Activated CD8-positive, alpha-beta memory T cell treated with anti-CD3 and anti-CD28 coated beads, Interleukin-2, amount 50 U/mL, for 1 hour (primary cell): ENCODE results near the gene SPCS2.
A peak's percentile ranks its signal among the peaks of the same experiment; 100 is the strongest.

Source experiments
- DNase-seq: peaks from one replicate; pipeline ENCODE4 v3.0.0-alpha.2; 2020; ENCODE audit errors: extremely low read depth

Gene SPCS2

DNA sequence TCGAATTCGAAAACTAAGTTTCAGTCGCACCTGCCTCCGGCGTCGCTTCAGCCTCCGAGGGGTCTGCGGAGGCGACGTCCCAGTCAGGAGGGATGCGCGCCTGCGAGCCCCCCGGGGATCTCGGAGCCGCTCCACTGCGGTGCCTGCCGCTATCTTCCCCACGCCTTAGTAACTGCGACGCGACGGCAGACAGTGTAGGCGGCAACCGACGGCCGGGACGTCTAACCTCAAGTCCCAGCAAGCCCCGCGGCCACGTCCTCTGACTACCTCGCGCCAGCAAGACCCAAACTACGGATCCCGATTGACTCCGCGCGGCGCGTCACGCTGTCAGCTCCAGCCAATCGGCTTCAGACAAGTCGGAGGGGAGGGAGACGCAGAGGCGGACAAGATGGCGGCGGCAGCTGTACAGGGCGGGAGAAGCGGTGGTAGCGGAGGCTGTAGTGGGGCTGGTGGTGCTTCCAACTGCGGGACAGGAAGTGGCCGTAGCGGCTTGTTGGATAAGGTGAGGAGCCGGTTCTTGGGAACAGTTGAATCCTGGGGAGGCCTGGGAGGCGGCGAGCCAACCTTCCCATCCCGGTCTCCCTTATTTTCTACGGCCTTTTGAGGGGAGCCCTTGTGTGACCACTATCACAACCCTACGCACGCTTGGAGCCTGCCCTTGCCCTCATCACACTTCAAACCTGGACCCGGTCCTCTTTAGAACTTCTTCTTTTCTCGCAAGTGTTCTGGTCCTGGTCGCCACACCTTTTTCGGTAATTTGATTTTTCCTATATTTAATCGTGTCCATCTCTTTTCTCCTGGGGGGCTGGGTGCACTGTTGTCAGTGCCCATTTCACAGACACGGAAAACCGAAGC lies at the start of gene SPCS2, which contains the start of gene XRRA1:
Gene SPCS2 (plus strand): TSS at position 369 of the 855 bp plus-strand sequence. CDS start 20 bp downstream, at position 389.
Gene XRRA1 (minus strand): TSS at position 194 of the 855 bp plus-strand sequence. CDS start 8,213 bp downstream, outside the sequence.
- peak; percentile 94 for DNase-seq

DNA sequence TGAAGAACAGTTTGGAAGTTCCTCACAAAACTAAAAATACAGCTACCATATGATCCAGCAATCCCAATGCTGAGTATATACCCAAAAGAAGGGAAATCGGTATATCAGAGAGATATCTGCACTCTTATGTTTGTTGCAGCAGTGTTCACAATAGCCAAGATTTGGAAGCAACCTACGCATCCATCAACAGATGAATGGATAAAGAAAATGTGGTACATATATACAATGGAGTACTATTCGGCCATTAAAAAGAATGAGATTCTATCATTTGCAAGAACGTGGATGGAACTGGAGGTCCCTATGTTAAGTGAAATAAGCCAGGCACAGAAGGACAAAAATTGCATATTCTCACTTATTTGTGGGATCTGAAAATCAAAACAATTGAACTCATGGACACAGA lies 46.7 kb upstream of the SPCS2 start:
- no peak for DNase-seq

GRCh38 chr11:74905326-74905725 lies 43.7 kb upstream of the SPCS2 start:
- DNase-seq: no peak

DNA sequence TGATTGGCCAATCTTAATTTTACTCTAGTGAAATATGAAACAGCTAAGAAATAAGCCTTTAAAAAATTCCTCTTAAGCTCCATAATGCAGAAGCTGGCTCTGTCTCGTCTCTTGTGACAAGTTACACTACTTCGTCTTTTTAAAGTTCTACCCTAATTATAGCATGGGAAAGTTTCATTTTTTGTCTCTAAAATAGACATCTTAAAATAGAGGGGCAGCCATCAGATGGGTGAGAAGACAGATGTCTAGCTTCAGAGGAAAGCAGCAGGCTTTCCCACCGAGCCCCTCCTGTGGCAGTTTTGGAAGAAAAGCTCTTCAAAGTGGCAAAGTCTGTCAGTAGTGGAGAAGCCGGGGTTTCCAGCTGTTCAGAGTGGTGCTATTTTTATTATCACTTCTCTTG lies 39.7 kb upstream of the SPCS2 start:
- no peak for DNase-seq

DNA sequence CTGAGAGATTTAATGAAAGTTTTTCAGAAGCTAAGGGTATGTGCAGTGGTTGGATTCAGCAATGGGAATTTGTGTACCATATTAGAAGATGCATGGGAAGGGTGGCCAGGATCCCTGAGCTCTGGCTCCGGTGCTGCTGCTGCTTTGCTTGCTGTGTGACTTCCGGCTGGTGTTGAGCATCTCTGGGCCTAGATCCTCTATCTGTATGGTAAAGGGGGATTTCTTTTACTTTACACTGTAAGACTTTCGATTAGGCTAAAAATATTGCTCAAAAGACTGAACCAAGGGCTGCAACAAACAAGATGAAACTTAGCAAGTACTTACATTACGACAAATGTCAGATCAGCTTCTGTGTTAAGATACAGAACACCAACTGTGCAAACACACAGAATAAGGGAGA lies 39.3 kb upstream of the SPCS2 start:
- DNase-seq: no peak

- no peak for DNase-seq
Observed at GRCh38 chr11:74923125-74923524, 25.9 kb upstream of the SPCS2 start.

- no peak for DNase-seq
Observed at GRCh38 chr11:74925281-74925680, 23.8 kb upstream of the SPCS2 start.

- DNase-seq: no peak
Observed at GRCh38 chr11:74926304-74927030, 22.6 kb upstream of the SPCS2 start.

- DNase-seq: no peak
Observed at GRCh38 chr11:74927496-74927895, 21.6 kb upstream of the SPCS2 start.

- DNase-seq: peak; percentile 53
Observed at GRCh38 chr11:74929431-74930363, 19.4 kb upstream of the SPCS2 start.

- no peak for DNase-seq
Observed at GRCh38 chr11:74932169-74932568, 16.9 kb upstream of the SPCS2 start.

- no peak for DNase-seq
Observed at GRCh38 chr11:74932797-74933196, 16.3 kb upstream of the SPCS2 start.

- DNase-seq: no peak
Observed at GRCh38 chr11:74933765-74934164, 15.3 kb upstream of the SPCS2 start.

GRCh38 chr11:74935285-74935684 lies 13.8 kb upstream of the SPCS2 start:
- DNase-seq: no peak

GRCh38 chr11:74936087-74936486 lies 13.0 kb upstream of the SPCS2 start:
- no peak for DNase-seq

DNA sequence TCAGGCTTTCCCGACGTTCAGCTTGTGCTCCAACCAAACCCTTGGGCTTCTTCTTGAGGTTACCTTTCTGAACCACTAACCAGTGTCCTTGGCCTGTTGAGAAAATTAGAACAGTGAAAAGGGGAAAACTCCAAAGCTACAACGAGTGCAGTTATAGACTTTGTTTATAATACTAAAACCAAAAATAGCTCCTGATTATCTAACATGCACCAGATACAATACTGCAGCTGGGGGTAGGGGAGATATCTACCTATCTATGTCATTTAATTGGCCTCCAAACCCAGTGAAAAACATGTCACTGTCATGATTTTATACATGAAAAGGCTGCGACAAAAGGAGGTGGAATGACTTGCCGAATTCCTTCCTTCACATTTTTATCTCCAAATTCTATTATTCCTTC lies 12.1 kb upstream of the SPCS2 start:
- DNase-seq: no peak

- no peak for DNase-seq
Observed at GRCh38 chr11:74937696-74938475, 11.2 kb upstream of the SPCS2 start.

GRCh38 chr11:74941492-74941891 lies 7.6 kb upstream of the SPCS2 start:
- DNase-seq: no peak

GRCh38 chr11:74942073-74942759 lies 6.8 kb upstream of the SPCS2 start:
- no peak for DNase-seq

DNA sequence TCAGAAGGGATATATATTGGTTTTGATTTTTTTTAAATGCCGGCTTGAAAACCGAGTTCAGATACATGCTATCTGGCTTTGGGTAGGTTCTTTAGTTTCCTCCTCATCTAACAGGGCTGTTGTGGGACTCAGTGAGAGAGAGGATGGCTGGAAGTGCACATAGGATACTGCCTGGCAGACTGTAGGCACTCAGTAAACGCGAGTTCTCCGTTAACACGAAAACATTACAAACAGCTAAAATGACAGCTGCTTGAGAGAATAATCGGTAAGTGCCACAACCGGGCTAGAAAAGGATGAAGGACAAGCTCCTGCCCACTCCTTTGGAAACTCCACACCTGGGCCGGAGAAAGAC lies 544 bp upstream of the SPCS2 start:
- no peak for DNase-seq

GRCh38 chr11:74949753-74950137 lies 679 bp downstream of the SPCS2 start:
- DNase-seq: no peak
